ENCODE results near the gene RAB40C.

Gene RAB40C

DNA sequence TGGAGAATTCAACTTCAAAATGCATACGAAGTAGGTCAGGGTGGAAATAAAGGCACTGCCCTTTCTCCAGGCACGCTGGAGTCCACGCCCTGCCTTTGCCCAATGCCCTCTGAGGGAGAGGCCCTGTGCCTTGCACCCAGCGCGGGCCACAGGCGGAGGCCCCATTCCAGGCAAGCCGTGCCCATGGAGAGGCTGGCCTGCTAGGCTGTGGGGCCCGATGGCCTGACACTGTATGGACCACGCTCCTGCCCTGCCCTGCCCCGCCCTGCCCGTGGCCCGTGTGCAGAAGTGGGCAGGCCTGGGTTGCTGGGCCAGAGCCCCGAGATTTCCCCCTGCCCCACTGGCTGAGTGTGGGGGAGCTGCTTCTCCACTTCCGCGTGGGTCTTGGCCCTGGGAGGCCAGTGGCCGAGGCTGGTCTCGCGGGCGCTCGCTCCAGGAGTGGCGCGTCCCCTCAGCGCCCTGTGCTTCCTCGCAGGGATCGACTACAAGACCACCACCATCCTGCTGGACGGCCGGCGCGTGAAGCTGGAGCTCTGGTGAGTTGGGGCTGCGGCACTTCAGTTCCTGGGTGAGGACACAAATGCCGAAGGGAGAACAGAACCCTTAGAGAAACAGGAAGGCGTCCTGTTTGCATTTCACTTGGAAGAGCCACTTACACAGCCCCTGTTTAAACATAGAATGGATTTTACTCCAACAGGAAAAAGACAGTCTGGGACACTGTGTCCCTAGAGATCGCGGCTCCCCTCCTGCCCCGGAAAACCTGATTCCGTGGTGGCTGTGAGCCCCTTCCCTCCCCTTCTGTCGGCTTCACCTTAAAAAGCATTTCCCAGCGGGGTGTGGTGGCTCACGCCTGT is 27.1 kb downstream of the RAB40C start:
- H3K4me3 ChIP-seq, result no peak overlapping the region
- no peaks in the 10 kb centered on the region for H3K9me3 ChIP-seq
- H3K4me1 ChIP-seq, result no peaks in the 10 kb centered on the region
- in situ Hi-C loops (cut with MboI; ENCODE audit: low sequenced_read_pairs), result no loop called here
- no peaks in the 10 kb centered on the region for H3K27me3 ChIP-seq (ENCODE audit: low read depth)
- H3K36me3 ChIP-seq (replicated peaks), result no peaks in the 10 kb centered on the region
- no peak for DNase-seq (ENCODE audit: low spot score in 2 of 2)

DNA sequence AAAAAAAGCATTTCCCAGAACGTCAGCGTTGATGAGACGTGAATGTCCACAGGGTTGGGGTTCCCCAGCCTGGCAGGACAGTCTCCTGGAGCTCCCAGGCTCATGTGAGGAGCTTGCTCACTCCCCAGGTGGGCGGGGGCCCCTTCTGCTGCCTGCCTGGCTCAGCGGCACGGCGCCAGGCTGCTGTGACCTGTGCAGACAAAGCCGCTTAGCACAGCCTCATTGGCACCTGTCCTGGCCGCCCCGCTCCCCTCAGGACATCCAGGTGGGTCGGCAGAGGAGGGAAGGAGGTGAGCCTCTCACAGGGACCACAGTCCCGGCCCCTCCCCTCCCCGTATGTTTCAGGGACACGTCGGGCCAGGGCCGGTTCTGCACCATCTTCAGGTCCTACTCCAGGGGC is 28.0 kb downstream of the RAB40C start:
- in situ Hi-C loops (cut with MboI; ENCODE audit: low sequenced_read_pairs), result no loop called here
- H3K4me1 ChIP-seq, result no peaks in the 10 kb centered on the region
- H3K4me3 ChIP-seq, result no peak overlapping the region
- H3K9me3 ChIP-seq, result no peaks in the 10 kb centered on the region
- no peak for DNase-seq (ENCODE audit: low spot score in 2 of 2)
- no peaks in the 10 kb centered on the region for H3K27me3 ChIP-seq (ENCODE audit: low read depth)
- H3K36me3 ChIP-seq (replicated peaks), result no peaks in the 10 kb centered on the region

DNA sequence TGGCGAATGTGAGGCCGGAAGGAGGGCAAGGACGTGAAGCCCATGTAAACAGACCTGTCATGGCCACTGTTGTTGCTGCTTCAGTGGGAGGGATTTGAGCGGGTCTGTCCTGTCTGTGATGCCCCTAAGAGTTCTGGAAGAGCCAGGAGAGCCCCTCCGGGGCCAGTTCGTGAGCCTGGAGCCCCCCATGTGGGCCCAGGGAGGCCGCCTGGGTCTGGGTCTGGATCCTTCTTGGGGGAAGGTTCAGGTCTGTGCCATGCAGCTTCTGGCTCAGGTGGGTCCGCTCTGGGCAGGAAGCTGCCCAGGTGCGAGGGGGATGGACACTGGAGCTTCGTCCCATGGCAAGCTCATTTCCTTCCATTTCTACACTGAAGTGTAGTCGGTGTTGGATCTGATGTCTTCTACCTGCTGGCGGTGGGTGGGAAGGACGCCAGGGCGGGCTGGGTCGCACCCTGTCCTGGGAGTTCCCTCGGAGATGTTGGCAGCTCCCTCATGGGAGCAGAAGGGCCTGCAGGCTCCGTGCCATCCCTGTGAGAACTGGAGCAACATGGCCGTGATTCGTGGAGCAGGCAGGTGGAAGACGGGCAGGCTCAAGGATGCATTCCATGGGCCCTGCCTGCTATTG is 29.7 kb downstream of the RAB40C start:
- in situ Hi-C loops (cut with MboI; ENCODE audit: low sequenced_read_pairs), result no loop called here
- Histone ChIP-seq H3K4me3 (no peak overlapping the region), H3K4me1 (no peaks in the 10 kb centered on the region), H3K36me3 (replicated peaks) (no peaks in the 10 kb centered on the region), H3K27me3 (ENCODE audit: low read depth) (no peaks in the 10 kb centered on the region), H3K9me3 (no peaks in the 10 kb centered on the region)
- no peak for DNase-seq (ENCODE audit: low spot score in 2 of 2)

DNA sequence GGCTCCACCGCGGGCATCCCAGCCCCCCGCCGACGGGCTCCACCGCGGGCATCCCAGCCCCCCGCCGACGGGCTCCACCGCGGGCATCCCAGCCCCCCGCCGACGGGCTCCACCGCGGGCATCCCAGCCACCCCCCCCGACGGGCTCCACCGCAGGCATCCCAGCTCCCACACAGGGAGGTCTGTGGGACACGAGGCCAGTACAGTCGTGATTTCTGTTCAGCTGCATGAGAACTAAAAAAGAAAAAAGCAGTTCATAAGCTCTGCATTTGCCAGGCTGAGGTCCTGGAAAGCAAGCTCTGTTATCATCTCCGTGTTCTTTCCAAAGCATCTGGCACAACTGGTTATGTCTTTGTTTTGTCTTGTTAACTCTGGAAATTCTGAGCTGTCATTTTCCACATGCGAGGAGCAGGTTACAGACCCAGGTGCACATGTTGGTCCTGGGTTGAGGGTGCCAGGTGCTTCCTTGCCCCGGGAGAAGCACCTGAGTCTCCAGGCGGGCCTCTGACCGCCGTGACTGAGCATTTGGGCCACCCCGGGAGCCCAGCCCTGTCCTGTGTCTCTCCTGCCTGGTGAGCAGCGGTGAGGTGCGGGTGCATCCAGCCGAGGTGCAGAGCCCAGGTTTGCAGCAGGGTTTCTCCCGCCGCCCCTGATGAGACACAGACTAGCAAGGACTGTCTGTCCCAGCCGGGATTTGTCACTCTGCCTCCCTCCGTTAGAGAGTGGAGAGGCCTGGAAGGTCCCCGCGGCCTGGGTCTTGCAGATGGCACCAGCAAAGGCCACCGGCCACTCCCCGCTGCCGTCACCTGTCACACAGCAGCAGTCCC is 31.0 kb downstream of the RAB40C start:
- Histone ChIP-seq H3K4me3 (no peak overlapping the region), H3K36me3 (replicated peaks) (no peaks in the 10 kb centered on the region), H3K27me3 (ENCODE audit: low read depth) (no peaks in the 10 kb centered on the region), H3K4me1 (no peaks in the 10 kb centered on the region), H3K9me3 (no peaks in the 10 kb centered on the region)
- DNase-seq (ENCODE audit: low spot score in 2 of 2), result no peak
- in situ Hi-C loops (cut with MboI; ENCODE audit: low sequenced_read_pairs), result no loop called here

DNA sequence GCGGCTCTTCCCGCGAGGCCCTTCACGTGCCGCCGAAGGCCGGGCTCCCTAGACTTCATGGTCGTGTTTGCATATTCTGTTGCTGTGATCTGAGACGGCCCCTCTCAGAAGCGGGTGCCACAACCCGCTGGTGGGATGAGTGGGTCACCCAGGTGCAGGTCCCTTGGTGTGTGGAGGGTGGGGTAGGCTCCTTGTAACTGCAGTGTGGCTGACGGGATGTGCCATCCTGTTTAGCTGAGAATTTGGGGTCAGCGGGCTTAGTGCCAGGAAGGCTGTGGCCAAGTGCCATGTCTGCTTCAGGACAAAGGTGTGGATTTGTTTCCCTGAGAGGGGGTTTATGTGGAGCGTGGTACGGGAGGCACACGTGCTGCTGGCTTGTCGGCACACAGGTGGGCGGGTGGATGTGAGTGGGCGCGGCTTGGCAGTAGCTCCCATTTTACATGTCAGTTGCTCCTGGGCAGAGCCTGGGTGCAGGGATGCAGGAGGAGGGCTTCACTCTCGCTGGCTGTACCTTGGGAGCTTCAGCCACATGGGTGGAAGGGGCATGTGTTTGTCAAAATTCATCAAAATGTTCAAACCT is 31.8 kb downstream of the RAB40C start:
- Histone ChIP-seq H3K36me3 (replicated peaks) (no peaks in the 10 kb centered on the region), H3K4me3 (no peak overlapping the region), H3K9me3 (no peaks in the 10 kb centered on the region), H3K27me3 (ENCODE audit: low read depth) (no peaks in the 10 kb centered on the region), H3K4me1 (no peaks in the 10 kb centered on the region)
- in situ Hi-C loops (cut with MboI; ENCODE audit: low sequenced_read_pairs), result no loop called here
- DNase-seq (ENCODE audit: low spot score in 2 of 2), result no peak

DNA sequence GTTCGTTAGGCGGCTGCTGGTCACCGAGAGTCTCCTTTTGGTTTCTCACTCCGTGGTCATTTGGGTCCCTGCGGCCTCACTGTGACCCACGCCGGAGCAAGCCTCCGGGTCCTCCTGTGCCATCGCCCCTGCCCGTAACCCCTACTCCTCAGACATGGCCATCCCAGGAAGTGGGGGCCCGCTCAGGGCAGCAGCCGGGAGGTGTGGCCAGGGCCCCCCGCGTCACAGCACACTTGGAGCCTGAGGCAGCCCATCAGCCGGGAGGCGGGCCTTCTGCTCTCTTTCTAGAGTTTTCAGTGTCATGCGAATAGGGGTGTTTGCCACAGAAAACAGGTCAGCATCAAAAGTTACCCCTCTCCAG is 33.0 kb downstream of the RAB40C start:
- DNase-seq (ENCODE audit: low spot score in 2 of 2), result no peak
- in situ Hi-C loops (cut with MboI; ENCODE audit: low sequenced_read_pairs), result no loop called here
- H3K4me1 ChIP-seq, result no peaks in the 10 kb centered on the region
- H3K4me3 ChIP-seq, result no peak overlapping the region
- H3K36me3 ChIP-seq (replicated peaks), result no peaks in the 10 kb centered on the region
- no peaks in the 10 kb centered on the region for H3K9me3 ChIP-seq
- H3K27me3 ChIP-seq (ENCODE audit: low read depth), result no peaks in the 10 kb centered on the region

DNA sequence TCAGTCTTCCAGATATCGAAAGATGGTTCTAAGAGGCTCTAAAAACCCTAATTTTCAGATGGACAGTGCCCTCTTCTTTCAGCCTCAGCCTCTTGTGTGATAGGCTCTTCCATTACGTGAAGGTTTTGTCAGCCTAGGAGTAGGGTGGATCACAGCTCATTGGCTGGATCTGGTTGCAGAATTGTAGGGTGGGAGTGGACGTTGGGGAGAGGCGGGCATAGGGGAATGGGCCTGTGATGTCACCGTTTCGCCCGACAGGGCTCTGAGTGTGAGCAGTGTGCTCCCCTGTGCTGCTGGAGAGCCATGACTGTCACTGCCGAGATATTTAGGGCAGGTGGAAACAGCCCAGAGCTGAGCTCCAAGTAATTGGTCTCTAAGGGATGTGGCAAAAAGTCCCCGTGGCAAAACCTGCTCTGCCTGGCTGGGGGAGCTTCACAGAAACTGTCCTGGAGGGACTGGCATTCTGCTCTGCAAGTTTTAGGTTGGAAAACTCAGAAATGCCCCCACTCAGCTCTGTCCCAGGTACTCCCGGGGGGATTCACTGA is 34.7 kb downstream of the RAB40C start:
- no peak overlapping the region for H3K4me3 ChIP-seq
- no peaks in the 10 kb centered on the region for H3K27me3 ChIP-seq (ENCODE audit: low read depth)
- H3K4me1 ChIP-seq, result no peaks in the 10 kb centered on the region
- no peaks in the 10 kb centered on the region for H3K9me3 ChIP-seq
- no peak for DNase-seq (ENCODE audit: low spot score in 2 of 2)
- H3K36me3 ChIP-seq (replicated peaks), result peaks cover 3% of the 10 kb centered on the region; the same call in 1 of the 2 replicates
- in situ Hi-C loops (cut with MboI; ENCODE audit: low sequenced_read_pairs), result no loop called here

DNA sequence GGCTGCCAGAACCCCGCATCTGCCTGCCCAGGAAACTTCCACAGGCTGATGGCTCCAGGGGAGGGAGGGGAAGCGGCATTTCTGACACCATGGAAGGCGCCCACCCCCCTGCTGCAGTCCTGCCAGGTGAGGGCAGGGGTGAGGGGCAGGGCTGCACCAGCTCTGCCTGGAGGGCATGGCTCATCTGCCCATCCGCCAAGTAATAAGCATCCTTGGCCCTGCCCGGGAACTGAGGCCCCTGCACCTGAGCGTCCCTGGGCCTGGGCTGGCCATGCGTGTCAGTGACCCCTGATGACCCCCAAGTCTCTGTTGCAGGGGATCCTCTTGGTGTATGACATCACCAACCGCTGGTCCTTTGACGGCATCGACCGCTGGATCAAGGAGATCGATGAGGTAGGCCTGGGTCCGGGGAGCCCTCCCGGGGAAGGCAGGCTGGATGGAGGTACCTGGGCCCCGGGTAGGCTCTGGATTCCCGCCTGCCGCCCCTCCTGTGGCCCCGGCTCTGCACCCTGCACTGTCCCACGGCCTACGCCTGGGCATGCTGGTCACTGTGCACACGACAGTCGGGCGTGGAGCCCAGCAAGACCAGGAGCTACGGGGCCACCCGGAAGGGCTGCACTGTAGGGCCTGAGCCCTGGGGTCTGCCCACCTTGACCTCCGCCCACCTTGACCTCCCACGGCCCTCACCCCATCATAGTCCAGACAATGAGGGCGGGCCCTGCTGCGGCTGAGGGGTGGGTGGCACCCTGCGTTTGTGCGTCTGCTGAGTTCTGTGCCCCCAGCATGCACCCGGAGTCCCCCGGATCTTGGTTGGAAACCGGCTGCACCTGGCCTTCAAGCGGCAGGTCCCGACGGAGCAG is 35.5 kb downstream of the RAB40C start:
- no peaks in the 10 kb centered on the region for H3K9me3 ChIP-seq
- peaks cover 3% of the 10 kb centered on the region; the same call in 1 of the 2 replicates for H3K36me3 ChIP-seq (replicated peaks)
- DNase-seq (ENCODE audit: low spot score in 2 of 2), result no peak
- H3K4me1 ChIP-seq, result no peaks in the 10 kb centered on the region
- no peak overlapping the region for H3K4me3 ChIP-seq
- in situ Hi-C loops (cut with MboI; ENCODE audit: low sequenced_read_pairs), result no loop called here
- no peaks in the 10 kb centered on the region for H3K27me3 ChIP-seq (ENCODE audit: low read depth)

DNA sequence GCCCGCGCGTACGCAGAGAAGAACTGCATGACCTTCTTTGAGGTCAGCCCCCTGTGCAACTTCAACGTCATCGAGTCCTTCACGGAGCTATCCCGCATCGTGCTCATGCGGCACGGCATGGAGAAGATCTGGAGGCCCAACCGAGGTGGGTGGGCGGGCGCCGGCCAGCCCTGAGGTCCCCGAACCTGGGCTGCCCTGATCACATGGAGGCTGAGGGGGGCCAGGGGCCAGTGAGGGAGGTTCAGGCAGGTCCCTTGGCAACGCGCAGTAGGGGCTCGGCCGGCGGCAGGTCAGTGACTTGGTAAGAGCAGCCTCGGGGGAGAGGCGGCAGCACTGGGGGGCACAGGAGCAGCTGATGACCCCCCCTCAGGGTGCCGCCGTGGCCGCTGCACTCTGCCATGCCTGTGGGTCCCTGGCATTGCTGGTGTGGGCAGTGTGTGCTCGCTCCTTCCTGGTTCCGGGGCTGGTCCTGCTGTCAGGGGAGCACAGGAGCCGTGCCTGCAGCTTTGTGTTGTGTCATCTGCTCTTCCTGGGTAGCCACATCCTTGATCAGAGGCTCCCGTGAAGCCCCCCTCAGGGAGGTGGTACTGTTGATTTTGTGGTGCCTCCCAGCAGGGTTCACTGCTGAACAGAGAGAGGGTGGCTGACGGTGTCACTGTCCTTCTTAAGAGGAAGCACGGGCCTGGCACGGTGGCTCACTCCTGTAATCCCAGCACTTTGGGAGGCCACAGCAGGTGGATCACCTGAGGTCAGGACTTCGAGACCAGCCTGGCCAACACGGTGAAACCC is 36.3 kb downstream of the RAB40C start:
- H3K36me3 ChIP-seq (replicated peaks), result peaks cover 3% of the 10 kb centered on the region; the same call in 1 of the 2 replicates
- in situ Hi-C loops (cut with MboI; ENCODE audit: low sequenced_read_pairs), result no loop called here
- H3K27me3 ChIP-seq (ENCODE audit: low read depth), result no peaks in the 10 kb centered on the region
- no peaks in the 10 kb centered on the region for H3K4me1 ChIP-seq
- no peak for DNase-seq (ENCODE audit: low spot score in 2 of 2)
- no peak overlapping the region for H3K4me3 ChIP-seq
- H3K9me3 ChIP-seq, result no peaks in the 10 kb centered on the region

DNA sequence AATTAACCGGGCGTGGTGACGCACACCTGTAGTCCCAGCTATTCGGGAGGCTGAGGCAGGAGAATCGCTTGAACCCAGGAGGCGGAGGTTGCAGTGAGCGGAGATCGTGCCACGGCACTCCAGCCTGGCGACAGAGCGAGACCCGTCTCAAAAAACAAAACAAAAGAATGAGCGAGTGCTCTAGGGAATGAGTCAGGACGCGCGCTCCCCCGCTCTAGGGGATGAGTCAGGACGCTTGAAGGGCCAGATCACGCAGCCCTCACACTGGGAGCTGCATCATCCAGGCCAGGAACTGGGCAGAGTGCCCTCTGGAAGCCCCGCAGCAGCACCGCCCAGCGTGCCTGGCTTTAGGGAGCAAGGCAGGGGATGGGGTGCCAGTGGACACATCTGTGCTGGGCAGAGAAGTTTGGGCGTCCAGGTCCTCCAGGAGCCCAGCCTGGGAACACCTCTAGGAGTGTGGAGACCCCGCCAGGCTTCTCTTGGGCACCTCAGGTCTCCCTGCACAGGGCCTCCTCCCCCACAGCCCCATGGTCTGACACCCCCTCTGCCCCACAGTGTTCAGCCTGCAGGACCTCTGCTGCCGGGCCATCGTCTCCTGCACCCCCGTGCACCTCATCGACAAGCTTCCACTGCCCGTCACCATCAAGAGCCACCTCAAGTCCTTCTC is 37.1 kb downstream of the RAB40C start:
- Histone ChIP-seq H3K36me3 (replicated peaks) (peaks cover 3% of the 10 kb centered on the region; the same call in 1 of the 2 replicates), H3K9me3 (no peaks in the 10 kb centered on the region), H3K4me3 (no peak overlapping the region), H3K4me1 (no peaks in the 10 kb centered on the region), H3K27me3 (ENCODE audit: low read depth) (no peaks in the 10 kb centered on the region)
- DNase-seq (ENCODE audit: low spot score in 2 of 2), result no peak
- in situ Hi-C loops (cut with MboI; ENCODE audit: low sequenced_read_pairs), result no loop called here

DNA sequence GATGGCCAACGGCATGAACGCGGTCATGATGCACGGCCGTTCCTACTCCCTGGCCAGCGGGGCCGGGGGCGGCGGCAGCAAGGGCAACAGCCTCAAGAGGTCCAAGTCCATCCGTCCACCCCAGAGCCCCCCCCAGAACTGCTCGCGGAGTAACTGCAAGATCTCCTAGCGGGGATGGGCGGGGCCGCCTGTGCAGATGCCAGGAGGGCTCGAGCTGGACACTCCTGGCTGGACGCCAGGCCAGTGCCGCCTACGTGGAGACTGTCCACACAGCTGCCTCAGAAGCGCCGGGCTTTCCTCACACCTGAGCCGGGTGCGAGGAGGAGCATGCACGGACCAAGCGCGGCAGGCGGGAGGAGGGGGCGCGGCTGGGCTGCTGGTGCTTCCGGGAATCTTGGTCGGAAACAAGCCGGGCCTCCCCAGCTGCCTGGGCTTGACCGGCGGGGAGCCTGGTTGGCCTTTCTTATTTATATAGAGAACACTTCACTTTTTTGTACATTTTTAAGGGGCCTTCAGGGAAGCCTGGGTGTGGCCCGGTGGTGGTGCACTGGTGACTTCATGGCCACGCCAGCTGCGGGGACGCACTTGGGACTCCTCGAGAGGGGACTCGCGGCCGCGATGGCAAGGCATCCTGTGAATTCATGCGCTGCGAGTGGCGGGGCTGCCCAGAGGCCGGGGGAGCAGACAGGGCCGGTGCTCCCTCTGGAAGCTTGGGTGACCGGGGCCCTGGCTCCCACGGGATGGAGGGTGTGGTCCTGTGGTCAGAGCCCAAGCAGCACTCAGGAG is 37.8 kb downstream of the RAB40C start:
- in situ Hi-C loops (cut with MboI; ENCODE audit: low sequenced_read_pairs), result no loop called here
- Histone ChIP-seq H3K4me3 (no peak overlapping the region), H3K9me3 (no peaks in the 10 kb centered on the region), H3K27me3 (ENCODE audit: low read depth) (no peaks in the 10 kb centered on the region), H3K4me1 (no peaks in the 10 kb centered on the region), H3K36me3 (replicated peaks) (peaks cover 3% of the 10 kb centered on the region; the same call in 1 of the 2 replicates)
- DNase-seq (ENCODE audit: low spot score in 2 of 2), result no peak

All from HAP-1 (cell line).